GM12891 (cell line): ENCODE measurements around the gene ME1.
A peak's percentile ranks its signal among the peaks of the same experiment; 100 is the strongest.
"Not testable (repeated sequence)": the region's sequence is repeated elsewhere in the genome, so short reads cannot be mapped to it uniquely, and the experiment has no call there.

ENCODE experiments used
- DNase-seq: peaks from one replicate; pipeline ENCODE4 v3.0.0; 2011; ENCODE audit warnings: low spot score; ENCODE audit not compliant: insufficient read length
- FAIRE-seq: peaks from 2 replicates; lab custom pipeline; 2011; peaks lifted over from hg19 to GRCh38; lab: Jason Lieb, UNC
- PAX5 ChIP-seq: IDR thresholded peaks from 2 replicates; pipeline ENCODE4 v1.6.1; 2011; ENCODE audit warnings: low read length, moderate library complexity, mild to moderate bottlenecking; ENCODE audit not compliant: insufficient read depth, severe bottlenecking
- POLR2A ChIP-seq: IDR thresholded peaks from 2 replicates; pipeline ENCODE4 v1.6.1; 2011; ENCODE audit warnings: low read depth, low read length, control low read depth
- POLR2AphosphoS5 ChIP-seq: IDR thresholded peaks from 2 replicates; pipeline ENCODE4 v1.6.1; 2011; ENCODE audit warnings: low read depth, low read length, control low read depth
- POU2F2 ChIP-seq: IDR thresholded peaks from 2 replicates; pipeline ENCODE4 v1.6.1; 2011; ENCODE audit warnings: low read depth, mild to moderate bottlenecking, control low read depth, low read length, moderate library complexity
- SPI1 ChIP-seq: IDR thresholded peaks from 2 replicates; pipeline ENCODE4 v1.6.1; 2011; ENCODE audit warnings: low read depth, low read length, control low read depth
- TAF1 ChIP-seq: IDR thresholded peaks from 2 replicates; pipeline ENCODE4 v1.6.1; 2011; ENCODE audit warnings: low read depth, low read length, control low read depth

ME1 gene

DNA sequence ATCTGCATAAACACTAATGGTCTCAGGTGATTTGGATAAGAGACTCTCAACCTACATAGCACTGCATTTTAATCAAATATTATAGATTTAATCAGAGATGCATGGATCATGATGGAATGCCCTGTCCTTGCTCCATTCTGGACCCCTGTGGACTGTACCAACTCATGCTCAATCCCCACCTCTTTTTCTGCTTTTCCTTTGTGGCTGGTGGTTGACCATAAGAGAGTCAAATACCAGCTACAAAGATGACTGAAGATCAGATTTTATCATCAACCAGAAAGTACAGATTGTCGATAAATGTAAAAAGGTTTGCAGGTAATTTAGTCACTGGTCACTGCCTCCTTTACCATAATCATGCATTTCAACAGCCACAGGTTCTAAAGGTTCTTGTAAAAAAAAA is 116.2 kb downstream of the ME1 start:
- FAIRE-seq (no peak), DNase-seq (no peak)
- TF ChIP-seq TAF1 = no peak
- no peak for TF ChIP-seq SPI1
- no peak for TF ChIP-seq PAX5
- no peak for TF ChIP-seq POLR2AphosphoS5
- no peak for TF ChIP-seq POLR2A
- no peak for TF ChIP-seq POU2F2

DNA sequence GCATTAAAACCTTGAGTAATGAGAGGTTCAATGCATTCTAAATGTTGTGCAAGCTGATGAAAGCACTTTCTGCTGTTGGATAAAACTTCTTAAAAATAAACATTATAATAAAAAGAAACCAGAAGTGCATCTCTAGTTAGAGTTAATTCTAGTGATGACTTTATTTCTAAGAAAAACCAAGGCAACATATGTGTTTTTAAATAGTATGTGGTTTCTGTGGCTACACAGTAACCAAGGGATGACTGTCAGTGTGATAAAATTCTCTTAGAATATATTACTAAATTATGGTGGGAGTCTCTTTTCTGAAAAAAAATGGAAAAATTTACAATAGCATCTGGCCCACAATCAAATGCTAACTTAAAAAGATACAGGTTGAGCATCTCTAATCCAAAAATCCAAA is 117.0 kb downstream of the ME1 start:
- DNase-seq (no peak), FAIRE-seq (no peak)
- no peak for TF ChIP-seq POLR2A
- no peak for TF ChIP-seq TAF1
- TF ChIP-seq PAX5 = no peak
- no peak for TF ChIP-seq SPI1
- no peak for TF ChIP-seq POLR2AphosphoS5
- no peak for TF ChIP-seq POU2F2

DNA sequence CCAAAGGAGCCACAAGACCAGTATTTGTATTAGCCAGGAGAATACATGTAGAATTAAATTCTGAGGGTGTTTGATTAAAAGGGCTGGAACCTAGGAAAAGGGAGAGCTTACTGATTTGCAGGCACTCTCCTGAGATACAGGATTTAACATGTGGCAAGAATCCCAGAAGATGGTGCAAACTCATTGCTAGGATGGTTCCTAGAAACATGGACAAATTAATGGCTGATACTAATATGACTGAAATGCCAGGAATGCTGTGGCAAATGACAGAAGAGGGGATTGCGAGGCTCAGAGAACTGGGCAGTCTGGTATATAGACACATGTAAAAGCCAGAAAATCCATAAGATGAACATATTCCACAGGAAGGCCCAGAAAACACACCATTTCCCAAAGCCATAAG is 119.6 kb downstream of the ME1 start:
- FAIRE-seq = no peak
- no peak for DNase-seq
- TF ChIP-seq SPI1 (no peak), TAF1 (no peak), POU2F2 (no peak), PAX5 (no peak), POLR2AphosphoS5 (no peak), POLR2A (no peak)

DNA sequence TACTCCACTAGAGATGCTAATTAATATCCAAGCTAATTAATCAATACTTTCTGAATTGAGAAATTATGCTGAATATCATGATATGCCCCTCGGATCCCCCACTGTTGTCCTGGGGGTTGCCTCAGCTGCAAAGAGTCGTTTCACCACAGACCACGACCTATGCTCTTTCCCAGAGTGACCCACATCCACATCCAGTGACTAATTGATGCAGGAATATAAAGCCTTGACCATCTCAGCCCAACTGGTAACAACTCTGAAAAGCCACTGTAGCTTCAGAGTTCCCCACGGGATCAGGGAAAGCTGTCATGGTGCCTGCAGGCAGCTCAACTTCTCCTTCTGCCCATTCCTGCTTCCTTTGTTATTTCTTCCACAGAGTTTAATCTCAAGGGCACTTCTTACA is 120.8 kb downstream of the ME1 start:
- TF ChIP-seq TAF1 (no peak), POLR2A (no peak), POLR2AphosphoS5 (no peak), PAX5 (no peak), SPI1 (no peak), POU2F2 (no peak)
- no peak for FAIRE-seq
- DNase-seq = no peak

DNA sequence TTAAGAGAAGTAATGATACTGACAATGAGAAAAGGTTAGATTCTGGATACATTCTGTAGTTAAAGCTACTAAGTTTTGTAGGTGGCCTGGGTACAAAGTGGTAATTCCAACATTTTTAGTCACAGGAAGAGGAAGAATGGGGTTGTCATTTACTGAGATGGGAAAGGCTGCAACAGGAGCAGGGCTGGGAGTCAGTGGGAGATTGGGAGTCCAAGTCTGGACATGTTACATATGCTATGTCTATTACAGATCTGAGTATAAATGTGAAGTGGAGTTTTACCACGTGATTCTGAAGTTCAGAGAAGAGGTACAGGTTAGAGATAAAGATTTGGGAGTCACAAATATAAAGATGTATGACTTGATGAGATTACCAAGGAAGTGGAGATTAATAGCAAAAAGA is 121.5 kb downstream of the ME1 start:
- FAIRE-seq = no peak
- no peak for TF ChIP-seq POLR2A
- no peak for TF ChIP-seq TAF1

DNA sequence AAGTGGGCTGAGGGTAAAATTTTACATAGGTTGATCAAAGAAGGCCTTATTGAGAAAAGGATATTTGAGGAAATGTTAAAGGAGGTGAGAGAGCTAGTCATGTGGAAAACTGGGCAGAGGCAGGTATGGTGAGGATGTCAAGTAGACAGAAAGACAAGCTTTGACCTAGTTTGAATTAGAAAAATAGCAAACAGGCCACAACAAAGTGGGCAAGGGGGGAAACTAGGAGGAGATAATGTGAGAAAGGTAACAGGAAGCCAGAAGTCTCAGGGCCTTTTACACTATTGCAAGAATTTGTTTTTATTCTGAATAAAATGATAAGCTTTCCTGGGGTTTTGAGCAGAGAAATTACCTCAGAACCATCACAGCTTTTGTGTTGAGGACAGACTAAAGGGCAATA is 122.0 kb downstream of the ME1 start:
- no peak for TF ChIP-seq POLR2A
- no peak for TF ChIP-seq POLR2AphosphoS5
- no peak for TF ChIP-seq TAF1
- no peak for TF ChIP-seq PAX5
- no peak for TF ChIP-seq SPI1
- no peak for TF ChIP-seq POU2F2
- no peak for DNase-seq
- FAIRE-seq = no peak

More for the DNA sequence above, 121.5 kb downstream of the ME1 start:
- no peak for DNase-seq

DNA sequence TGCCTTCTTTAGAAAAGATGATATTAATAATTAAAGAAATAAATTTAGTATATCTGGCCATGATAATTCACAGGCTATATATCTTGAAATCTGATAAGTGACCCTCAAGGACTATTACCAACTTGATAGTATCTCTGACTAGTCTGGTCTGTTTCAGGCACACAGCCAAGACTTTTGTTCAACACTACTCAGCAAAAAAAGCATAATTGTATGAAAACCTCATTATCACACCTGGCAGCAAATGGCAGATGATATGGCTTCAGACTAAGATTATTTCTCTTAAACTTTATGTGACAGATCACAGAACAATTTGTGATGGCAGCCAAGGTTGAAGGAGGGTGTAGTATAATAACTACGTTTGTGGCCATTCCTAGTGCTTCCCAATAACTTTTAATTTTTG is 123.0 kb downstream of the ME1 start:
- TF ChIP-seq POLR2AphosphoS5 = no peak
- no peak for TF ChIP-seq TAF1
- TF ChIP-seq SPI1 = no peak
- TF ChIP-seq PAX5 = no peak
- no peak for TF ChIP-seq POU2F2
- TF ChIP-seq POLR2A = no peak
- FAIRE-seq (no peak), DNase-seq (no peak)

DNA sequence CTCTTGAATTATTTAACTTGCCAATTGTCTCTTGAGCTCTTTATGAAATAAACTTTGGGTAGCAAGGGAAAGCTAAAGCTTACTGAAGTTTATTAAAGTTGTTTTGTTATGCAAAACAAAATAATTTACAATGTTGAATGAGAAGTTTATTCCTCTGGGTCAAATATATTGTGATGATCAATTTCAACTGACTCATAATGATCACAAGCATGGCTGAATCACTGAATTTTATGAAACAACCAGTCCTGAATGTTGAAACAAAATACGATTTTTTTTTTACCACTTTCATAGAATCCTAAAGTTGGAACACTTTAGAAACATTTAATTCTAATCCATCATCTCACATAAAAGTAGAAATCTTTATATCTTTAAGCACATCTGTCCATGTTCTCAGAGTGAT is 127.4 kb downstream of the ME1 start:
- TF ChIP-seq POLR2A (no peak), POU2F2 (no peak), POLR2AphosphoS5 (no peak), PAX5 (no peak)

DNA sequence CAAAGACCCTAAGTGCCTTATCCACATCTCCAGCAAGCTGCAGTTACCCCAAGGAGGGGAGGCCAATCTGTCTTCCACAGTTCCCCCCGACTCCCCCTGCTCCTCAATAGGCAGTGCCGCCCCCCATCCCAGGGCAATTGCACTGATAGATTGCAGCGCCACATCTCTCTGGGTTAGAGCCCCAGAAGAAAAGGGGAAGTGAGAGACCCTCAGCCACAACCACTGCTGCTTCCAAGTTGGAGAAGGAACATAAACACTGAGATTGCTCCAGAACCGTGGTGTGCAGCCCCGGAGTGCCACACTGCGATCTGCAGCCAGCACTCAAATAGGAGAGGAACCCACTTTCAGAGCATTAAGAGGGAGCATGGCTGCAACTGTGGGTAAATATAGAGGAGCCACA is 136.2 kb downstream of the ME1 start:
- peak; percentile 69 for FAIRE-seq
- peak; percentile 95 for TF ChIP-seq SPI1
- no peak for TF ChIP-seq POU2F2

More for the DNA sequence above, 127.4 kb downstream of the ME1 start:
- DNase-seq (no peak), FAIRE-seq (no peak)

DNA sequence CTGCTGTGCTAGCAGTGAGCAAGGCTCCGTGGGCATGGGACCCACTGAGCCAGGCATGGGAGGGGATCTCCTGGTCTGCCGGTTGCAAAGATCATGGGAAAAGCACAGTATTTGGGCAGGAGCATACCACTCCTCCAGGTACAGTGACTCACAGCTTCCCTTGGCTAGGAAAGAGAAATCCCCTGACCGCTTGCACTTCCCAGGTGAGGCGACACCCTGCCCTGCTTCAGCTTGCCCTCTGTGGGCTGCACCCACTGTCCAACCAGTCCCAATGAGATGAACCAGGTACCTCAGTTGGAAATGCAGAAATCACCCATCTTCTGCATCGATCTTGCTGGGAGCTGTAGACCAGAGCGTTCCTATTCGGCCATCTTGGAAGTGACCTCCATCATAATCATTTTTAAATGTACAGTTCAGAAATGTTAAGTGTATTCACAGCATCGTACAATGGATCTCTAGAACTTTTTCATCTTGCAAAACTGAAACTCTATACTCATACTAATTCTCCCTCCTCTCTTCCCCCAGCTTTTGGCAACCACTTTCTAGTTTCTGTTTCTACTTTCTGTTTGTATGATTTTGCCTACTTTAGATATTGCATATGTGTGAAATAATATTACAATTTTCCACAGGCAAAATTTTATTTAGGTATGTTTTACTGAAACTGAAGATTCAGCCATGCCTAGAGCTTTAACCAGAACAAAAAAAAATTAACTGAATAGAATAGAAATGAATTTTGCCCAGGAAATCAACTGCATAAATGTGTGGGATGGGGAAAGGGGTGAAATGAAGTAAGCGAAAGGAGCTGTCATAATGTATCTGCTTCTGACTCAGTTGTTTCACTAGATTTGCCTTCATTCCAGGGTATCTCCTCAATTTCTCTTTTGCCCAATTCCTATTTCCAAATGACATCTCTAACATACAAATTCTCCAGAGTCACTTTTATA is 137.7 kb downstream of the ME1 start:
- no peak for DNase-seq
- TF ChIP-seq SPI1 (no peak), POU2F2 (no peak), POLR2AphosphoS5 (no peak), POLR2A (no peak), PAX5 (no peak), TAF1 (no peak)
- FAIRE-seq = peak; percentile 13

More for the DNA sequence above, 136.2 kb downstream of the ME1 start:
- DNase-seq = no peak

DNA sequence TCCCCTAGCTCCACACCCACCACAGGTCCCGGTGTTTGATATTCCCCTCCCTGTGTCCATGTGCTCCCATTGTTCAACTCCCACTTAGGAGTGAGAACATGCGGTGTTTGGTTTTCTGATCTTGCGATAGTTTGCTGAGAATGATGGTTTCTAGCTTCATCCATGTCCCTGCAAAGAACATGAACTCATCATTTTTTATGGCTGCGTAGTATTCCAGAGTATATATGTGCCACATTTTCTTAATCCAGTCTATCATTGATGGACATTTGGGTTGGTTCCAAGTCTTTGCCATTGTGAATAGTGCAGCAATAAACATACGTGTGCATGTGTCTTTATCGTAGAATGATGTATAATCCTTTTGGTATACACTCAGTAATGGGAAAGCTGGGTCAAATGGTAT is 143.6 kb downstream of the ME1 start:
- FAIRE-seq, DNase-seq: not testable (repeated sequence)
